GM21717 (cell line): Measurements from ENCODE around the gene NRXN3.

Experiments used
- ATAC-seq: cut with Tn5 transposase; IDR thresholded peaks from one replicate; pipeline ENCODE4 v1.9.1; 2021; ENCODE audit warnings: mild to moderate bottlenecking, moderate library complexity; ENCODE audit not compliant: unreplicated experiment

NRXN3 gene

GRCh38 chr14:78618368-78618767, 448.2 kb downstream of the NRXN3 start:
- no peak for ATAC-seq

DNA sequence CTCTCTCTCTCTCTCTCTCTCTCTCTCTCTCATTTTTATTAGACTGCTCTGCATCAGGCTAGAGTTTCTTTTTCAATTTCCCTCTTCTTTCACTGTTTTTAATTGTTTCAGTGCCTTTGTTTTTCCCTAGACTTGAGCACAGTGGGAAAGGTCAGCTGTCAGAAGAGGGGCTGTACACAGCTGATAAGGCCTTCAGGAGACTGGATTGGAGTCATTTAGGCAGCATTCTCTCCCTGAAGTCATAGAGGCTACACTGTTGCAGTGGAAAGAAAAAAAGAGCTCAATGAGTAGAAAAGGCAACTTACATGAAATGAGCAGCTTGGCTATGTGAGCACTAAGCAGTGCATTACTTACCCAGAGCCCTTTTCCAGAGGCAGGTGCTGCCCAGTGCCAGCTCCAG, 456.9 kb downstream of the NRXN3 start:
- no peak for ATAC-seq

DNA sequence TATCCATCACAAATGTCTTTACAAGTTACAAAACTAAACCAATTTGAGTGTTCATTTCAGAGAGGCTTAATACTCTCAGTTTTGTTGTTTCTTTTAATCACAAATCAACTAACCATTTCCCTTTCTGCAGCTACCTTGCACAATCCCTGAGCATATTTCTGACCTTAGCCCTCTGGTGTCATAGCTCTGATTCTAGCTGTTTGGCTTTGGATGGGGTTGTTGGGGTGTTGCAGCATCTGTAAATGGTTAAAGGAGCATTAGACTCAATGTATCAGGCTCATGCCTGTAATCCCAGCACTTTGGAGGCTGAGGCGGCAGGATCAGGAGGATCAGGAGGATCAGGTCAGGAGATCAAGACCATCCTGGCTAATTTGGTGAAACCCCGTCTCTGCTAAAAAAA, 461.4 kb downstream of the NRXN3 start:
- no peak for ATAC-seq

GRCh38 chr14:78633752-78634151, 463.6 kb downstream of the NRXN3 start:
- no peak for ATAC-seq

DNA sequence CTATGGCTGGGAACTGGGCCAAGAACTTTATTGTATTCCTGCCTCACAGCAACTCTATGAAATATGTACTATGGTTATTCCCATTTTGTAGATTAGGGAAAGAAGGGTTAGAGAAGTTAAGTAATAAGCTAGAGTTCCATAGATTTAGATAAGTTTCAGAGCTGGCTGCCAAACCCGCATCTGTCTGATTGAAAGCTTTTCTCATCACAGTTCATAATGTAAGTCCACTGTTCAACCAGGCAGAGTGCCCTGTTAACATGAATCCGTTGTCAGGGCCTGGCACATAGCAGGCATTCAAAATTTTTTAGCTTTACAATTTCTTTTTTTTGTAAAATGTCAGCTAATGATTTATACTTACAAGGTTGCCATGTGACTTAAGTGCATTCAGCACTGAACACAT, 467.3 kb downstream of the NRXN3 start:
- no peak for ATAC-seq

GRCh38 chr14:78637908-78638475, 467.8 kb downstream of the NRXN3 start:
- no peak for ATAC-seq

DNA sequence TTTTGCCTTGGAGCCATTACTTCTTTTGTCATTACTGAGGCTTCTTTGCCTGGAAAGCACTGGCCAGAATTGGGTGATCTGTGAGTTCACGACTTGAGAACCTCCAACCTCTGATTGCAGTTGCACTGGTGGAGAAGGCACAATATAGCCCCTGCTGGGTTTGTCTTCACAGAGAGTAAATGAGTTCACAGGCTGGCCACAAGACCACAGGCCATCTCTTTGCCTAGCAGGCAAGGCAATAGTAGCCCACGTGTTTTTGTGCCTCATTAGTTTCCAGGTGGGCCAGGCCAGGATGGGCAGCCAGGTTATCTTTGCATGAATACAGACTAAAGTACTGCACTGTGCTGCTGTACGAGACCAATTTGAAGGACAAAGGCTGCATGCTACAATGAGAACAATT, 468.8 kb downstream of the NRXN3 start:
- no peak for ATAC-seq

DNA sequence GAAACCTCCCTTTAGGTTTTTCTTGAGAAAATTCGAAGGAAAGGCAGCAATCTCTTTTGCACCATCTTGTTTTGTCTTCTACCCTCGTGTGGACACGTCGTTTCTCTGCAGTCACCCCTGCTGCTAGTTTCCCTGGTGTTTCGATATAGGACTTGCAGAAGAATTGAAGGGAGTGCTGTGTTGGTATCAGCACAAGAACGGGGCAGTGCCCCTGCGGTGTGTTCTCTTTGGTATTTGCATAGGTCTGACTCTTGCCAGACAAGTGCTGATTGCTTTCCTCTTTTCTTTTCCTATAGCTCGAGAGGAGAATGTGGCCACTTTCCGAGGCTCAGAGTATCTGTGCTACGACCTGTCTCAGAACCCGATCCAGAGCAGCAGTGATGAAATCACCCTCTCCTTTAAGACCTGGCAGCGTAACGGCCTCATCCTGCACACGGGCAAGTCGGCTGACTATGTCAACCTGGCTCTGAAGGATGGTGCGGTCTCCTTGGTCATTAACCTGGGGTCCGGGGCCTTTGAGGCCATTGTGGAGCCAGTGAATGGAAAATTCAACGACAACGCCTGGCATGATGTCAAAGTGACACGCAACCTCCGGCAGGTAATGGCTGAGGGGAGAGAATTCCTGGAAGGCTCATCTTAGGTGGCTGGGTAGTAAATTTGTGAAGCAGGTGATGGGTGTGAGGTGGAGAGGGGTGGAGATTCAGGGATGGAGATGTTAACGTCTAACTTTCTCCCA, 474.8 kb downstream of the NRXN3 start:
- ATAC-seq, result no peak

GRCh38 chr14:78652727-78653126, 482.6 kb downstream of the NRXN3 start:
- no peak for ATAC-seq

- ATAC-seq, result no peak
Observed at GRCh38 chr14:78653173-78653572, 483.0 kb downstream of the NRXN3 start.

GRCh38 chr14:78657451-78657850, 487.3 kb downstream of the NRXN3 start:
- ATAC-seq, result no peak

GRCh38 chr14:78664841-78665240, 494.7 kb downstream of the NRXN3 start:
- ATAC-seq, result no peak

- ATAC-seq, result no peak
Observed at GRCh38 chr14:78666336-78667056, 496.3 kb downstream of the NRXN3 start.

GRCh38 chr14:78667141-78667540, 497.0 kb downstream of the NRXN3 start:
- no peak for ATAC-seq

GRCh38 chr14:78673845-78674244, 503.7 kb downstream of the NRXN3 start:
- no peak for ATAC-seq

GRCh38 chr14:78674820-78675219, 504.6 kb downstream of the NRXN3 start:
- no peak for ATAC-seq

DNA sequence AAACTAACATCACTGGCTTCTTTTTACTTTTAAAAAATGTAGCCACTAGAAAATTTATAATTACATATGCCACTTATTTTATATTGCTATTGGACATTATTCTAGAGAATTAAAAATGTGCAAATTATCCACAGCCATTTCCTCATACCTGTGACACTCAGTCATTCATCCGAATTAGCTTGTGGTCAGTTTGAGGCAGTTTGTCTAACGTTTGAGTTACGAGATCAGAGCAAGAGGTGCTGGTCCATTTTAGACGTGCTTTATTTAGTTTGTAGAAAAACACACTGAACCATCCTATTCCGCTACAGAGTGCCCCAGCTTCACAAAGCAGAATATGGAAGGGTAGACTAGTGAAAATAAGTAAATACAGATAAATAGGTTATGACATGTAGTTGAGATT, 513.0 kb downstream of the NRXN3 start:
- no peak for ATAC-seq

DNA sequence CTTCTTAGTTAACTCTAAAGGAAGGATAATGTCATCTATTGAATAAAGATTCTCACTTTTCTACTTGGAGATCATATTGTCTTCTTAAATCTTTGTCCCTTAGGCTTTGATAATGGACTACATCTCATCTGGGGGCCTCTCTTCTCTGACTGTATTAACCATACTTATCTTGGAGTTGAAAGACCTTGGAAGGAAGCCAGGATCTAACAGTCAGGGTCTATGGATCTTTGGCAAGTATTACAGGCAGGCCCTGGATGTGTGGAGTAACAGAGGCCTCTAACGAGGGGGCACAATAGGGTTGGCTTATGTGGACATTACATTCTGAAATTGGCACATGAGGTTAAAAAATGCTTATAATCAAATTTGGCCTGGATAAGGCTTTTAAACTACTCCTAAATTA, 513.8 kb downstream of the NRXN3 start:
- ATAC-seq, result no peak

DNA sequence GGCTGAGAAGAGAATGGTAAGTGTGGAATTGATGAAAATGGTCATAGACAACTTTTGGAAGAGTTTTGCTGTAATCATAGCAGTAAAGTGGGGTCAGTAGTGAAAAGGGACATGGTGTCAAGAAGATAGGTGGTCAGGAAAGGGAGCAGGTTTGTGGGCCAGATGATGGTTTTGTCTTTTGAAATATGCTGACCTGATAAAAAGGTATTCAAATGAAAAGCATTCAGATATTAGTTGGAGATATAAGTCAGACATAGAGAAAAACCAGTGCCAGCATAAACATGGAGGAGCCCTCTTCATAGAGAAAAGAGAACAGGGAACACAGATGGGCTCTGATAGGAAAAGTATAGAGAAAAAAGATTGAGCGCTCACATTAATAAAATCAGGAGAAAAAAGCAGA, 518.3 kb downstream of the NRXN3 start:
- ATAC-seq, result no peak

DNA sequence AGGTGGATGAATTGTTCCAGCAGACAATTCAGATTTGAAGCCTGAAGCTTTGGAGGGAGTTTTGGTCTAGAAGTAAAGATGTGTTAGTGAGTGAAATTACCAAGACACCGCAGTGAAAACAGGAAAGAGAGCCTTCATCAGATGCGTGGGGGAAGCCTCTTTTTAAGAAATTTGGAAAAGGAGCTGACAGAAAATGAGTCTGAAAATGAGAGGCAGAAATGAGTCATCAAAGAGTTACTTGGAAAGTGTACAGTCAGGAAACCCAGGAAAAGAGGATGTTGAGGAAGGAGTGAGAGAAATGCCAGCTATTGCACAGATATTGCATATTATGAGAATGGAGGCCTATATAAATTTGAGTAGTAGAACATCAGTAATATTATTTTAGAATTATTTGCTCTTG, 520.7 kb downstream of the NRXN3 start:
- ATAC-seq, result no peak

- no peak for ATAC-seq
Observed at GRCh38 chr14:78697341-78697740, 527.2 kb downstream of the NRXN3 start.

DNA sequence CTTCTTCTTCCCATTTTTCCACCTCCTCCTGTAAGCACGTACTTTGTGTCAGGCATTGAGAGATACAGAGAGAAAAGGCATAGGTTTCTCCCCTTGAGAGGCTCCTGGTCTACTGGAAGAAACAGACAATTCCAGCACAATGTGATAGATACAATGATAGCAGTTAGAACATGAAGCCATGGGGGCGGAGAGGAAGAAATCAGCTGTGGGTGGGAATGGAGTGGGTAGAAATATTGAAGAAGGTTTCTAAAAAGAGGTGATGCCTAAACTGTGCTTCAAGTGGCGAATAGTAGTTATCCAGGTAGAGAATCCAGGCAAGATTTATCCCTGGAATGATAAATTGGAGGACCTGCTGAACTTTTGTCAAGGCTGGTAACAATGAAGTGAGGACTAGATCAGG, 528.8 kb downstream of the NRXN3 start:
- ATAC-seq, result no peak
